BLaER1 (cell line): ENCODE measurements around the gene SWAP70.

Source experiments
- H3K27ac ChIP-seq: shearing (Covaris generic); formaldehyde crosslinking; 2 replicates; pipeline ENCODE4 v1.8.1; 2022
- H3K27me3 ChIP-seq: shearing (Covaris generic); formaldehyde crosslinking; 2 replicates; pipeline ENCODE4 v1.8.1; 2022
- H3K36me3 ChIP-seq: shearing (Covaris generic); formaldehyde crosslinking; 2 replicates; pipeline ENCODE4 v1.8.1; 2022
- H3K4me1 ChIP-seq: shearing (Covaris generic); formaldehyde crosslinking; 2 replicates; pipeline ENCODE4 v1.8.1; 2022
- H3K4me2 ChIP-seq: shearing (Covaris generic); formaldehyde crosslinking; 2 replicates; pipeline ENCODE4 v1.8.1; 2022
- H3K4me3 ChIP-seq: shearing (Covaris generic); formaldehyde crosslinking; 2 replicates; pipeline ENCODE4 v1.8.1; 2022
- H3K9ac ChIP-seq: shearing (Covaris generic); formaldehyde crosslinking; 2 replicates; pipeline ENCODE4 v1.8.1; 2022
- H3K9me3 ChIP-seq: shearing (Covaris generic); formaldehyde crosslinking; 2 replicates; pipeline ENCODE4 v1.8.1; 2022
- H4K20me1 ChIP-seq: shearing (Covaris generic); formaldehyde crosslinking; 2 replicates; pipeline ENCODE4 v1.8.1; 2022
- Cebpa-rat ChIP-seq: shearing (Covaris generic); IDR thresholded peaks from 2 replicates; pipeline ENCODE4 v1.8.1; 2022

SWAP70 gene

GRCh38 chr11:9645881-9646280 lies 18.0 kb upstream of the SWAP70 start:
- Histone ChIP-seq H3K4me1 (peaks cover 13% of the 10 kb centered on the region), H3K36me3 (no peaks in the 10 kb centered on the region), H3K4me2 (no peak overlapping the region), H3K27ac (no peak overlapping the region), H3K9ac (no peak overlapping the region), H4K20me1 (no peaks in the 10 kb centered on the region), H3K4me3 (no peak overlapping the region), H3K27me3 (no peaks in the 10 kb centered on the region), H3K9me3 (peaks cover 19% of the 10 kb centered on the region)
- no peak for TF ChIP-seq Cebpa-rat

GRCh38 chr11:9646324-9646723 lies 17.6 kb upstream of the SWAP70 start:
- no peaks in the 10 kb centered on the region for H4K20me1 ChIP-seq
- H3K9ac ChIP-seq = no peak overlapping the region
- no peak for TF ChIP-seq Cebpa-rat
- no peaks in the 10 kb centered on the region for H3K27me3 ChIP-seq
- H3K27ac ChIP-seq = no peak overlapping the region
- peaks cover 19% of the 10 kb centered on the region for H3K9me3 ChIP-seq
- H3K4me3 ChIP-seq = no peak overlapping the region
- no peak overlapping the region for H3K4me2 ChIP-seq
- H3K36me3 ChIP-seq = no peaks in the 10 kb centered on the region
- H3K4me1 ChIP-seq = peaks cover 13% of the 10 kb centered on the region

- Histone ChIP-seq H3K9ac (no peak overlapping the region), H3K9me3 (peaks cover 40% of the 10 kb centered on the region), H4K20me1 (no peaks in the 10 kb centered on the region), H3K4me3 (no peak overlapping the region), H3K36me3 (no peaks in the 10 kb centered on the region), H3K27ac (no peak overlapping the region), H3K27me3 (no peaks in the 10 kb centered on the region), H3K4me1 (no peaks in the 10 kb centered on the region), H3K4me2 (no peak overlapping the region)
- no peak for TF ChIP-seq Cebpa-rat
These were observed 12.4 kb upstream of the SWAP70 start for GRCh38 chr11:9651481-9651880.

GRCh38 chr11:9651899-9652748 lies 11.8 kb upstream of the SWAP70 start:
- H3K27ac ChIP-seq = no peak overlapping the region
- H4K20me1 ChIP-seq = no peaks in the 10 kb centered on the region
- H3K36me3 ChIP-seq = no peaks in the 10 kb centered on the region
- H3K27me3 ChIP-seq = no peaks in the 10 kb centered on the region
- H3K4me1 ChIP-seq = no peaks in the 10 kb centered on the region
- H3K9me3 ChIP-seq = peaks cover 43% of the 10 kb centered on the region
- TF ChIP-seq Cebpa-rat = no peak
- H3K4me3 ChIP-seq = no peak overlapping the region
- no peak overlapping the region for H3K9ac ChIP-seq
- H3K4me2 ChIP-seq = no peak overlapping the region

- Histone ChIP-seq H3K36me3 (no peaks in the 10 kb centered on the region), H3K27ac (no peak overlapping the region), H3K4me2 (no peak overlapping the region), H3K4me1 (no peaks in the 10 kb centered on the region), H3K4me3 (no peak overlapping the region), H4K20me1 (no peaks in the 10 kb centered on the region), H3K9me3 (peaks cover 32% of the 10 kb centered on the region), H3K9ac (no peak overlapping the region), H3K27me3 (no peaks in the 10 kb centered on the region)
- no peak for TF ChIP-seq Cebpa-rat
These were observed 10.0 kb upstream of the SWAP70 start for GRCh38 chr11:9653871-9654270.

GRCh38 chr11:9656864-9657263 lies 7.0 kb upstream of the SWAP70 start:
- Histone ChIP-seq H3K9me3 (peaks cover 25% of the 10 kb centered on the region), H3K27me3 (no peaks in the 10 kb centered on the region), H3K9ac (no peak overlapping the region), H3K4me1 (peaks cover 2% of the 10 kb centered on the region), H3K27ac (no peak overlapping the region), H4K20me1 (no peaks in the 10 kb centered on the region), H3K36me3 (no peaks in the 10 kb centered on the region), H3K4me3 (no peak overlapping the region), H3K4me2 (no peak overlapping the region)
- TF ChIP-seq Cebpa-rat = no peak

- no peaks in the 10 kb centered on the region for H3K27me3 ChIP-seq
- no peaks in the 10 kb centered on the region for H3K36me3 ChIP-seq
- H3K4me2 ChIP-seq = no peak overlapping the region
These were observed 6.3 kb upstream of the SWAP70 start for GRCh38 chr11:9657531-9657930.

GRCh38 chr11:9660886-9661285 lies 3.0 kb upstream of the SWAP70 start:
- Histone ChIP-seq H3K4me2 (no peak overlapping the region), H3K9me3 (peaks cover 18% of the 10 kb centered on the region), H3K4me3 (no peak overlapping the region), H3K27ac (no peak overlapping the region), H3K4me1 (peaks cover 26% of the 10 kb centered on the region), H3K27me3 (peaks cover 12% of the 10 kb centered on the region), H4K20me1 (no peaks in the 10 kb centered on the region), H3K9ac (no peak overlapping the region), H3K36me3 (no peaks in the 10 kb centered on the region; the same call in 1 of the 2 replicates)
- no peak for TF ChIP-seq Cebpa-rat

More at GRCh38 chr11:9657531-9657930, 6.3 kb upstream of the SWAP70 start:
- no peak for TF ChIP-seq Cebpa-rat
- Histone ChIP-seq H3K9ac (no peak overlapping the region), H3K9me3 (peaks cover 25% of the 10 kb centered on the region), H3K4me1 (peaks cover 9% of the 10 kb centered on the region), H4K20me1 (no peaks in the 10 kb centered on the region), H3K4me3 (no peak overlapping the region), H3K27ac (no peak overlapping the region)

GRCh38 chr11:9662273-9662672 lies 1.6 kb upstream of the SWAP70 start:
- no peak overlapping the region for H3K4me3 ChIP-seq
- H3K4me2 ChIP-seq = peak overlapping the region; percentile 35
- peaks cover 12% of the 10 kb centered on the region for H3K27me3 ChIP-seq
- no peaks in the 10 kb centered on the region for H4K20me1 ChIP-seq
- H3K36me3 ChIP-seq = peaks cover 12% of the 10 kb centered on the region; the same call in 1 of the 2 replicates
- no peak for TF ChIP-seq Cebpa-rat
- H3K9ac ChIP-seq = no peak overlapping the region
- H3K4me1 ChIP-seq = peaks cover 26% of the 10 kb centered on the region
- H3K27ac ChIP-seq = no peak overlapping the region
- H3K9me3 ChIP-seq = peaks cover 23% of the 10 kb centered on the region

GRCh38 chr11:9664276-9665171 lies 647 bp downstream of the SWAP70 start:
- peaks cover 16% of the 10 kb centered on the region; the same call in 1 of the 2 replicates for H3K36me3 ChIP-seq
- H3K4me3 ChIP-seq = peak overlapping the region; percentile 80
- no peaks in the 10 kb centered on the region for H4K20me1 ChIP-seq
- peak overlapping the region; percentile 94 for H3K4me2 ChIP-seq
- peaks cover 31% of the 10 kb centered on the region for H3K9me3 ChIP-seq
- H3K27ac ChIP-seq = peak overlapping the region; percentile 58
- peaks cover 26% of the 10 kb centered on the region for H3K4me1 ChIP-seq
- peaks cover 12% of the 10 kb centered on the region for H3K27me3 ChIP-seq
- peak overlapping the region; percentile 79 for H3K9ac ChIP-seq
- TF ChIP-seq Cebpa-rat = no peak
